ENCODE measurements around the gene RNGTT.
A peak's percentile ranks its signal among the peaks of the same experiment; 100 is the strongest.
"Not testable (repeated sequence)": the region's sequence is repeated elsewhere in the genome, so short reads cannot be mapped to it uniquely, and the experiment has no call there.

The RNGTT gene

GRCh38 chr6:88839280-88839679 lies 124.1 kb downstream of the RNGTT start:
- TF ChIP-seq, protein P1, sequence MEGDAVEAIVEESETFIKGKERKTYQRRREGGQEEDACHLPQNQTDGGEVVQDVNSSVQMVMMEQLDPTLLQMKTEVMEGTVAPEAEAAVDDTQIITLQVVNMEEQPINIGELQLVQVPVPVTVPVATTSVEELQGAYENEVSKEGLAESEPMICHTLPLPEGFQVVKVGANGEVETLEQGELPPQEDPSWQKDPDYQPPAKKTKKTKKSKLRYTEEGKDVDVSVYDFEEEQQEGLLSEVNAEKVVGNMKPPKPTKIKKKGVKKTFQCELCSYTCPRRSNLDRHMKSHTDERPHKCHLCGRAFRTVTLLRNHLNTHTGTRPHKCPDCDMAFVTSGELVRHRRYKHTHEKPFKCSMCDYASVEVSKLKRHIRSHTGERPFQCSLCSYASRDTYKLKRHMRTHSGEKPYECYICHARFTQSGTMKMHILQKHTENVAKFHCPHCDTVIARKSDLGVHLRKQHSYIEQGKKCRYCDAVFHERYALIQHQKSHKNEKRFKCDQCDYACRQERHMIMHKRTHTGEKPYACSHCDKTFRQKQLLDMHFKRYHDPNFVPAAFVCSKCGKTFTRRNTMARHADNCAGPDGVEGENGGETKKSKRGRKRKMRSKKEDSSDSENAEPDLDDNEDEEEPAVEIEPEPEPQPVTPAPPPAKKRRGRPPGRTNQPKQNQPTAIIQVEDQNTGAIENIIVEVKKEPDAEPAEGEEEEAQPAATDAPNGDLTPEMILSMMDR (IDR thresholded peaks at IDR 0.05; ENCODE audit: insufficient read depth, low read depth, low read length, missing control alignments), result no peak
- H3K4me3 ChIP-seq (ENCODE audit: low read length), result no peak overlapping the region
- no peak for DNase-seq (ENCODE audit: low read depth)

DNA sequence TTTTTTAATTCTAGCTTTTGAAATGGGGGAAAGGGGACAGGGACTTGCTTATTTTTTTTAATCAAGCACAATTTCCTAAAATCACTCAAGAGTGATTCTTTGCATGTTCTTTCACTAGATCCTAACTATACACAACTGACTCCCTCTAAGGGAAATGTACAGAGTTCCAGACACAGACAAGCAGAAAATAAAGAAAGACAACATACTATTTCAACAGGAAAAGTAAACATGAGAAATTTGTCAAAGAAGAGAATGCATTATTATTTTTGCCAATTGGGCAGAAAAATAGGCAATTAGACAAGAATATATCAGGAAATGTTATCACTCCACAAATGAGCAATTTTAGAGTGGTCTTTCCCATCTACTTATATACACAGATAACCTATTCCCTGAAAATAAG lies 128.2 kb downstream of the RNGTT start:
- H3K4me3 ChIP-seq (ENCODE audit: low read length), result no peak overlapping the region
- TF ChIP-seq, protein P1 (IDR thresholded peaks at IDR 0.05; ENCODE audit: insufficient read depth, low read depth, low read length, missing control alignments), result no peak
- no peak for DNase-seq (ENCODE audit: low read depth)

DNA sequence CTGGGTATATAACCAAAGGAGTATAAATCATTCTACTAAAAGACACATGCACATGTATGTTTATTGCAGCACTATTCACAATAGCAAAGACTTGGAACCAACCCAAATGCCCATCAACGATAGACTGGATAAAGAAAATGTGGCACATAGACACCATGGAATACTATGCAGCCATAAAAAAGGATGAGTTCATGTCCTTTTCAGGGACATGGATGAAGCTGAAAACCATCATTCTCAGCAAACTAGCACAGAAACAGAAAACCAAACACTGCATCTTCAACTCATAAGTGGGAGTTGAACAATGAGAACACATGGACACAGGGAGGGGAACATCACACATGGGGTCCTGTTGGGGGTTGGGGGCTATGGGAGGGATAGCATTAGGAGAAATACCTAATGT lies 130.3 kb downstream of the RNGTT start:
- not testable (repeated sequence) for DNase-seq (ENCODE audit: low read depth)

DNA sequence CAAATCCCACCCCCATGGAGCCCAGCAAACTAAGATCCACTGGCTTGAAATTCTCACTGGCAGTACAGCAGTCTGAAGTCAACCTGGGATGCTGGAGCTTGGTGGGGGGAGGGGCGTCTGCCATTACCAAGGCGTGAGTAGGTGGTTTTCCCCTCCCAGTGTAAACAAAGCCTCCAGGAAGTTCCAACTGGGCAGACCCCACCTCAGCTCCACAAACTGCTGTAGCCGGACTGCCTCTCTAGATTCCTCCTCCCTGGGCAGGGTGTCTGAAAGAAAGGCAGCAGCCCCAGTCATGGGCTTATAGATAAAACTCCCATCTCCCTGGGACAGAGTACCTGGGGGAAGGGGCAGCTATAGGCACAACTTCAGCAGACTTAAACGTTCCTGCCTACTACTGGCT lies 135.8 kb downstream of the RNGTT start:
- H3K4me3 ChIP-seq (ENCODE audit: low read length); DNase-seq (ENCODE audit: low read depth): not testable (repeated sequence)

More for the DNA sequence above, 130.3 kb downstream of the RNGTT start:
- not testable (repeated sequence) for H3K4me3 ChIP-seq (ENCODE audit: low read length)

DNA sequence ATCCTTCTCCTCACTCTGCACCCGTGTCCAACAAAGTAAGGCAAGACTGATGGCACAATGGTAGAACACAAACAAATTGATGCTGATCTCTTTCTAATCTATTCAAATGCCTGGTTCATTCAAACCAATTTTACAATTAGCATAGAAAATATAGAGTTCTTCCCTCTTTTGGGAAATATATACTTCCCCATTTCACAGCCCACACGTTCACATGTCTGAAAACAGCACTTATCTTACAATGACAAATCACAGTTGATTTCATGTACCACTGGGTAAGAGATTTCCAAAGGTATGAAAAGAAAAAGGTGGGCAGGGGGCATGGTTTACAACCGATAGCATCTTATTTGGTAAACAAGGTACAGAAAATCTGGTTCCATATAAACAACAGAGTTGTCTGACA lies 137.6 kb downstream of the RNGTT start:
- no peak overlapping the region for H3K4me3 ChIP-seq (ENCODE audit: low read length)

GRCh38 chr6:88823998-88824397 lies 139.4 kb downstream of the RNGTT start:
- H3K4me3 ChIP-seq (ENCODE audit: low read length), result no peak overlapping the region
- peak; percentile 74 for DNase-seq (ENCODE audit: low read depth)
- TF ChIP-seq, protein P1 (IDR thresholded peaks at IDR 0.05; ENCODE audit: insufficient read depth, low read depth, low read length, missing control alignments), result no peak

More for the DNA sequence above, 137.6 kb downstream of the RNGTT start:
- DNase-seq (ENCODE audit: low read depth), result no peak
- TF ChIP-seq, protein P1 (IDR thresholded peaks at IDR 0.05; ENCODE audit: insufficient read depth, low read depth, low read length, missing control alignments), result no peak

DNA sequence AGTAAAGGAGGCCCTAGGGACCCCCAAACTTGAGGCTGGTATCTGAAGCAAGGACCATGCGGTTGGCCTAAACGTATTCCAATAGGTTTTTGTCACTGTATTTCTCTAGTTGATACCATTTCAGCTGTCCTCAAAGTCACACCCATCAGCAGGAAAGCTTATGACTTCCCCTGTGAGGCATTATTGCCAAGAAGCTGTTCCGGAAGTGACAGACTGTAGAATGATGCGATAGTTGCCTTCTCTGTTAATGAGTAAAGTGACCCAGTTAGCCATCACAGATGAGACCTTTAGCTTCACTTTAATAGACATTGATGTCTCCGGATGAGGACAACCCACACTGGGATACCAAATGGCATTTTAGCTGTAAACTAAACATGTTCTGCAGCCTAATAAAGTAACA lies 147.9 kb downstream of the RNGTT start:
- TF ChIP-seq, protein P1 (IDR thresholded peaks at IDR 0.05; ENCODE audit: insufficient read depth, low read depth, low read length, missing control alignments), result no peak
- no peak overlapping the region for H3K4me3 ChIP-seq (ENCODE audit: low read length)

DNA sequence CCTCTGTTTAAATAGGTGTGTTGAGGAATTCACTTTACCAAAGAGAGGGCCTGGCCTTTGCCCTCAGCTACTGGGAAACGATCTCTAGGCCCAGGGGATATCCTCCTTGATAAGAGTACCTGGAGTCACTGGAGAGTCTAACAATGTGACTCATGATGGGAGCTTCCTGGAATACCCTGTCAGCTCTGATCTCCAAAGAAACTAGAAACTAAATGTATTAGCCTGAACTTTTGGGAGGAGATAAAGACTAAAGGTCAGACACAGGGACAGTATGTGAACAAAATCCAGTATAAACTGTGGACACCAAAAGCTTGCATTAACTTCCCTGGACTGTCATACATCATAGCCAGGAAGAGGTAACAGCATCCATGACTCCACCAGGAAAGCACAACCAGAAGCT lies 148.5 kb downstream of the RNGTT start:
- DNase-seq (ENCODE audit: low read depth), result peak; percentile 38
- TF ChIP-seq, protein P1 (IDR thresholded peaks at IDR 0.05; ENCODE audit: insufficient read depth, low read depth, low read length, missing control alignments), result no peak
- no peak overlapping the region for H3K4me3 ChIP-seq (ENCODE audit: low read length)

More for the DNA sequence above, 147.9 kb downstream of the RNGTT start:
- no peak for DNase-seq (ENCODE audit: low read depth)
